C4-2B (cell line): ENCODE results near the gene P2RX7.

Source experiments
- ZFX ChIP-seq: fragments of 450-650 bp; IDR thresholded peaks from 2 replicates; pipeline ENCODE4 v1.6.1; 2017
- TF ChIP-seq, protein P1 (sequence below): fragments of 450-650 bp; conservative IDR thresholded peaks from 2 replicates; pipeline ENCODE4 v1.5.1; 2017; ENCODE audit warnings: mild to moderate bottlenecking

DNA sequence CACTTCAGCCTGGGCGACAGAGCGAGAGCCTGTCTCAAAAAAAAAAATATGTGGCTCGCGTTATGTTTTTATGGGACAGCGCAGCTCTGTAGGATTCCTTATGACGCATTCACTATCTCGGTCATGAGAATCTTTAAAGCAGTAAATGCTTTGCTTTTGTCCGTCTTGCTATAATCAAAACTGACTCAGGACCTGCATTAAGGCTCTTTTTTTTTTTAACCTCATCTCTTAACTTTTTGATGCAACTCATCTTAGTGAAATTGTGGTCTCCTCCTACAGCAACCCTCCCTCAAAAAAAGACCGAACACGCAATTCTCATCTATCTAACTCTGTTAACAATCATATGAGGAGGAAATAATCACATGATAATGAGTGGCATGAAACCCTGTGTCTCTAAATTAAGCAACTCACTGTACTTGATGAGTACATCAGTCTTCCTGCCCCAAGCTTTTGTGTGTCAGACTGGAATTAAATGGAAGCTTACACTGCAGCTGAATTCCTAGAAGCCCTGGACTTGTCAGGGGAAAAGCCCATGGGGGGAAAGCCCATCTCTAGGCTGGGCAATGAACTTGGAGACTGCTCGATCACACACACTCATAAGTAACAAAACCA lies 81.6 kb downstream of the P2RX7 start:
- TF ChIP-seq, protein P1, sequence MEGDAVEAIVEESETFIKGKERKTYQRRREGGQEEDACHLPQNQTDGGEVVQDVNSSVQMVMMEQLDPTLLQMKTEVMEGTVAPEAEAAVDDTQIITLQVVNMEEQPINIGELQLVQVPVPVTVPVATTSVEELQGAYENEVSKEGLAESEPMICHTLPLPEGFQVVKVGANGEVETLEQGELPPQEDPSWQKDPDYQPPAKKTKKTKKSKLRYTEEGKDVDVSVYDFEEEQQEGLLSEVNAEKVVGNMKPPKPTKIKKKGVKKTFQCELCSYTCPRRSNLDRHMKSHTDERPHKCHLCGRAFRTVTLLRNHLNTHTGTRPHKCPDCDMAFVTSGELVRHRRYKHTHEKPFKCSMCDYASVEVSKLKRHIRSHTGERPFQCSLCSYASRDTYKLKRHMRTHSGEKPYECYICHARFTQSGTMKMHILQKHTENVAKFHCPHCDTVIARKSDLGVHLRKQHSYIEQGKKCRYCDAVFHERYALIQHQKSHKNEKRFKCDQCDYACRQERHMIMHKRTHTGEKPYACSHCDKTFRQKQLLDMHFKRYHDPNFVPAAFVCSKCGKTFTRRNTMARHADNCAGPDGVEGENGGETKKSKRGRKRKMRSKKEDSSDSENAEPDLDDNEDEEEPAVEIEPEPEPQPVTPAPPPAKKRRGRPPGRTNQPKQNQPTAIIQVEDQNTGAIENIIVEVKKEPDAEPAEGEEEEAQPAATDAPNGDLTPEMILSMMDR = no peak
- no peak for TF ChIP-seq ZFX
